HepG2 (cell line): Measurements from ENCODE around the gene MRPL51. TPM values are rescaled to one million over a fixed set of nuclear protein-coding genes. Genes with fewer than 3 reads are reported as not detected.

Experiments used
- CC2D1A ChIP-seq: sonication (generic); formaldehyde crosslinking; IDR thresholded peaks from 2 replicates; pipeline ENCODE4 v1.8.1; 2023; ENCODE audit warnings: mild to moderate bottlenecking, missing genetic modification reagents
- ELF1 ChIP-seq: sonication (generic); formaldehyde crosslinking; IDR thresholded peaks from 2 replicates; pipeline ENCODE4 v1.4.0; 2020; ENCODE audit warnings: missing genetic modification reagents
- MED1 ChIP-seq: sonication (generic); formaldehyde crosslinking; IDR thresholded peaks from 2 replicates; pipeline ENCODE4 v1.4.0; 2020; ENCODE audit warnings: missing genetic modification reagents
- NFRKB ChIP-seq: fragments of 450-650 bp; IDR thresholded peaks from 2 replicates; pipeline ENCODE4 v1.6.1; 2017
- POLR2AphosphoS5 ChIP-seq: IDR thresholded peaks from 2 replicates; pipeline ENCODE4 v1.6.1; 2012; ENCODE audit warnings: low read depth, low read length
- SIN3A ChIP-seq: IDR thresholded peaks from 2 replicates; pipeline ENCODE4 v1.6.1; 2011; ENCODE audit warnings: low read depth, mild to moderate bottlenecking, control low read depth, low read length, borderline replicate concordance
- SOX6 ChIP-seq, 2 experiments: fragments of 450-650 bp in 1 of 2; sonication (generic) in 1 of 2; formaldehyde crosslinking in 1 of 2; IDR thresholded peaks; 2 replicates each; pipeline versions ENCODE4 v1.4.0 to v1.6.1; 2017 to 2020; ENCODE audit warnings: antibody characterized with exemption in 1 of 2, mild to moderate bottlenecking in 1 of 2, missing genetic modification reagents in 1 of 2
- SP5 ChIP-seq: IDR thresholded peaks from 2 replicates; pipeline ENCODE4 v1.6.1; 2016; ENCODE audit warnings: low read depth, borderline replicate concordance
- U2AF1 ChIP-seq: fragments of 200-400 bp; formaldehyde crosslinking; optimal IDR thresholded peaks from 2 replicates; pipeline ENCODE3; 2017; ENCODE audit warnings: mild to moderate bottlenecking, low read depth, low read length
- YEATS4 ChIP-seq: sonication (generic); formaldehyde crosslinking; IDR thresholded peaks from 2 replicates; pipeline ENCODE4 v1.4.0; 2020; ENCODE audit warnings: missing genetic modification reagents, borderline replicate concordance
- ZBTB38 ChIP-seq: sonication (generic); formaldehyde crosslinking; IDR thresholded peaks from 2 replicates; pipeline ENCODE4 v1.5.1; 2020; ENCODE audit warnings: mild to moderate bottlenecking, missing genetic modification reagents
- ZMYM3 ChIP-seq: sonication (generic); formaldehyde crosslinking; IDR thresholded peaks from 2 replicates; pipeline ENCODE4 v1.5.1; 2020; ENCODE audit warnings: mild to moderate bottlenecking, missing genetic modification reagents
- ZNF431 ChIP-seq: sonication (generic); formaldehyde crosslinking; IDR thresholded peaks from 2 replicates; pipeline ENCODE4 v1.9.0; 2022; ENCODE audit warnings: missing genetic modification reagents, low read depth, mild to moderate bottlenecking, borderline replicate concordance
- ZNF441 ChIP-seq: sonication (generic); formaldehyde crosslinking; IDR thresholded peaks from 2 replicates; pipeline ENCODE4 v1.7.0; 2021; ENCODE audit warnings: missing genetic modification reagents, borderline replicate concordance
- ZNF556 ChIP-seq: sonication (generic); formaldehyde crosslinking; IDR thresholded peaks from 2 replicates; pipeline ENCODE4 v1.4.0; 2020; ENCODE audit warnings: mild to moderate bottlenecking, missing genetic modification reagents, borderline replicate concordance
- ZNF567 ChIP-seq: sonication (generic); formaldehyde crosslinking; IDR thresholded peaks from 2 replicates; pipeline ENCODE4 v1.8.1; 2023; ENCODE audit warnings: mild to moderate bottlenecking, missing genetic modification reagents, borderline replicate concordance
- ZNF577 ChIP-seq: sonication (generic); formaldehyde crosslinking; IDR thresholded peaks from 2 replicates; pipeline ENCODE4 v1.4.0; 2020; ENCODE audit warnings: mild to moderate bottlenecking, low read depth, missing genetic modification reagents, borderline replicate concordance
- polyA plus RNA-seq, 8 experiments: library from polyadenylated mRNA; depleted of rRNA in 3 of 8; stranded (reverse) in 7 of 8; unstranded in 1 of 8; fragments of >200 nt; fragmentation: Illumina TruSeq in 4 of 8; extraction: Trizol in 4 of 8; gene quantifications; 2 replicates each; pipeline versions ENCODE4 v1.2.1 to v1.2.3, GENCODE V29; 2011 to 2016; ENCODE audit warnings: low read depth in 4 of 8, missing spikeins in 1 of 8, mixed read lengths in 1 of 8; ENCODE audit not compliant: insufficient read depth in 1 of 8
- total RNA-seq, 5 experiments: library from RNA; depleted of rRNA; stranded (reverse); fragments of >200 nt; fragmentation: Illumina TruSeq; extraction: Trizol; gene quantifications; 2 replicates each; pipeline ENCODE4 v1.2.3, GENCODE V29; 2016; ENCODE audit warnings: low read depth in 1 of 5
- TF ChIP-seq, protein P1 (sequence below): sonication (generic); formaldehyde crosslinking; IDR thresholded peaks from 2 replicates; pipeline ENCODE4 v1.5.0; 2020; ENCODE audit warnings: missing genetic modification reagents, mild to moderate bottlenecking, borderline replicate concordance
- TF ChIP-seq, protein P2 (sequence below): sonication (generic); formaldehyde crosslinking; IDR thresholded peaks from 2 replicates; pipeline ENCODE4 v1.8.1; 2022; ENCODE audit warnings: low read depth, mild to moderate bottlenecking, missing genetic modification reagents
- TF ChIP-seq, protein P3 (sequence below): sonication (generic); formaldehyde crosslinking; IDR thresholded peaks from 2 replicates; pipeline ENCODE4 v1.5.1; 2020; ENCODE audit warnings: missing genetic modification reagents, mild to moderate bottlenecking, borderline replicate concordance
- TF ChIP-seq, protein P4 (sequence below): conservative IDR thresholded peaks from 2 replicates; pipeline ENCODE4 v1.6.1; 2018; ENCODE audit warnings: missing genetic modification reagents
- TF ChIP-seq, protein P5 (sequence below): sonication (generic); formaldehyde crosslinking; IDR thresholded peaks from 2 replicates; pipeline ENCODE4 v1.4.0; 2020; ENCODE audit warnings: mild to moderate bottlenecking, missing genetic modification reagents

The MRPL51 gene
- total and polyA plus RNA-seq, 2 of the 13 experiments (the other 11 are each of a cell fraction or from before 2014, with no cell fraction given): 64.8 to 278 TPM

DNA sequence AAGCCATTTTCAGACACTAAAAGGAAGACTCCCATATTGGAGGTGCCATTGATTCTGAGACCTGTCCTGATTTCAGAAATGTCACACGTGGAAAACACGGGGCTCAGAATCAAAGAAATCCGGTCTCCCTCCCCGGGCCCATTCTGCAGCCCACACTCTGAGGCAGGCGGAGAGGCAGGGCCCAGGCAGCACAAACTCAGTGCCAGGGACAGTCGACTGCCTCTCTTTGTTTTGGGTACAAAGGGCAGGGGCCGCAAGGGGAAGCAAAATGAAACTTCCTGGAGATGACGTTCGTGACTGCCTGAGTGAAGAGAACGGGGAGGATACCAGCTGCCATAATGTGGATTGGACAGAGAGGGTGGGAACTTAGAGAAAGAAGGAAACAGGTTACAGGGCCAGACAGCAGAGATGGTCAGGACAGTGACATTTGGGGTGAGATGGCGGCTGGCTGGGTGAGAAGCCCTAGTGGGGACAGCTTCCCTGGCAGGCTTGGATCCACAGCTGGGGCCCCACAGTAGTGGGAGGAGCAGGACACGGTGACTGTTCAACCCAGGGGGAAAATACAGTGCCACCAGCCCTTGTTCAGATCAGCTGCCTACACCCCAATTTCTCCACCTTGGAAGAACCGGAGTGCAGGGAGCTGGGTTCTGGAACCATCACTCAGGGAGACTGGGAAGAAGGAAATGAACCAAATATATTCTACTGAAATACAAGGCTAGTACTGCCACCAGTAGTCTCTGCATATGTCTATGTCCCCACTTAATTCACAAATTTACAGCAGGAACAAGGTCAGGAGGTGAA is 49.3 kb upstream of the MRPL51 start (continued):
- TF ChIP-seq, protein P1, sequence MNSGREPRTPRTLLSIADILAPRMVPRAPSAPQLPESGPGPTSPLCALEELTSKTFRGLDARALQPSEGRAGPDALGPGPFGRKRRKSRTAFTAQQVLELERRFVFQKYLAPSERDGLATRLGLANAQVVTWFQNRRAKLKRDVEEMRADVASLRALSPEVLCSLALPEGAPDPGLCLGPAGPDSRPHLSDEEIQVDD (CRISPR knock-in tag): no peak
- TF ChIP-seq U2AF1 (peak; percentile 96), MED1 (peak; percentile 92), ZNF431 (CRISPR knock-in tag) (0 out of 2 replicates have a peak, but pooled peaks have one; percentile 38), POLR2AphosphoS5 (peak; percentile 76), SP5 (CRISPR knock-in tag) (no peak; the same call in 1 of the 2 replicates), YEATS4 (CRISPR knock-in tag) (peak; percentile 88; the same call in 1 of the 2 replicates), ZBTB38 (CRISPR knock-in tag) (no peak), SIN3A (0 out of 2 replicates have a peak, but pooled peaks have one; percentile 58), ZNF441 (no peak), ZMYM3 (peak; percentile 96), SOX6 (IDR thresholded peaks at IDR 0.05) (no peak), SOX6 (CRISPR knock-in tag; IDR thresholded peaks at IDR 0.05) (peak; percentile 95), ELF1 (CRISPR knock-in tag) (peak; percentile 77), ZNF567 (CRISPR knock-in tag) (no peak), CC2D1A (CRISPR knock-in tag) (no peak), ZNF556 (CRISPR knock-in tag) (no peak; the same call in 1 of the 2 replicates), ZNF577 (CRISPR knock-in tag) (no peak), NFRKB (no peak)
- TF ChIP-seq, protein P2, sequence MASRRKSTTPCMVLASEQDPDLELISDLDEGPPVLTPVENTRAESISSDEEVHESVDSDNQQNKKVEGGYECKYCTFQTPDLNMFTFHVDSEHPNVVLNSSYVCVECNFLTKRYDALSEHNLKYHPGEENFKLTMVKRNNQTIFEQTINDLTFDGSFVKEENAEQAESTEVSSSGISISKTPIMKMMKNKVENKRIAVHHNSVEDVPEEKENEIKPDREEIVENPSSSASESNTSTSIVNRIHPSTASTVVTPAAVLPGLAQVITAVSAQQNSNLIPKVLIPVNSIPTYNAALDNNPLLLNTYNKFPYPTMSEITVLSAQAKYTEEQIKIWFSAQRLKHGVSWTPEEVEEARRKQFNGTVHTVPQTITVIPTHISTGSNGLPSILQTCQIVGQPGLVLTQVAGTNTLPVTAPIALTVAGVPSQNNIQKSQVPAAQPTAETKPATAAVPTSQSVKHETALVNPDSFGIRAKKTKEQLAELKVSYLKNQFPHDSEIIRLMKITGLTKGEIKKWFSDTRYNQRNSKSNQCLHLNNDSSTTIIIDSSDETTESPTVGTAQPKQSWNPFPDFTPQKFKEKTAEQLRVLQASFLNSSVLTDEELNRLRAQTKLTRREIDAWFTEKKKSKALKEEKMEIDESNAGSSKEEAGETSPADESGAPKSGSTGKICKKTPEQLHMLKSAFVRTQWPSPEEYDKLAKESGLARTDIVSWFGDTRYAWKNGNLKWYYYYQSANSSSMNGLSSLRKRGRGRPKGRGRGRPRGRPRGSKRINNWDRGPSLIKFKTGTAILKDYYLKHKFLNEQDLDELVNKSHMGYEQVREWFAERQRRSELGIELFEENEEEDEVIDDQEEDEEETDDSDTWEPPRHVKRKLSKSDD: no peak
- TF ChIP-seq, protein P3, sequence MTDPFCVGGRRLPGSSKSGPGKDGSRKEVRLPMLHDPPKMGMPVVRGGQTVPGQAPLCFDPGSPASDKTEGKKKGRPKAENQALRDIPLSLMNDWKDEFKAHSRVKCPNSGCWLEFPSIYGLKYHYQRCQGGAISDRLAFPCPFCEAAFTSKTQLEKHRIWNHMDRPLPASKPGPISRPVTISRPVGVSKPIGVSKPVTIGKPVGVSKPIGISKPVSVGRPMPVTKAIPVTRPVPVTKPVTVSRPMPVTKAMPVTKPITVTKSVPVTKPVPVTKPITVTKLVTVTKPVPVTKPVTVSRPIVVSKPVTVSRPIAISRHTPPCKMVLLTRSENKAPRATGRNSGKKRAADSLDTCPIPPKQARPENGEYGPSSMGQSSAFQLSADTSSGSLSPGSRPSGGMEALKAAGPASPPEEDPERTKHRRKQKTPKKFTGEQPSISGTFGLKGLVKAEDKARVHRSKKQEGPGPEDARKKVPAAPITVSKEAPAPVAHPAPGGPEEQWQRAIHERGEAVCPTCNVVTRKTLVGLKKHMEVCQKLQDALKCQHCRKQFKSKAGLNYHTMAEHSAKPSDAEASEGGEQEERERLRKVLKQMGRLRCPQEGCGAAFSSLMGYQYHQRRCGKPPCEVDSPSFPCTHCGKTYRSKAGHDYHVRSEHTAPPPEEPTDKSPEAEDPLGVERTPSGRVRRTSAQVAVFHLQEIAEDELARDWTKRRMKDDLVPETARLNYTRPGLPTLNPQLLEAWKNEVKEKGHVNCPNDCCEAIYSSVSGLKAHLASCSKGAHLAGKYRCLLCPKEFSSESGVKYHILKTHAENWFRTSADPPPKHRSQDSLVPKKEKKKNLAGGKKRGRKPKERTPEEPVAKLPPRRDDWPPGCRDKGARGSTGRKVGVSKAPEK (CRISPR knock-in tag): no peak
- TF ChIP-seq, protein P4, sequence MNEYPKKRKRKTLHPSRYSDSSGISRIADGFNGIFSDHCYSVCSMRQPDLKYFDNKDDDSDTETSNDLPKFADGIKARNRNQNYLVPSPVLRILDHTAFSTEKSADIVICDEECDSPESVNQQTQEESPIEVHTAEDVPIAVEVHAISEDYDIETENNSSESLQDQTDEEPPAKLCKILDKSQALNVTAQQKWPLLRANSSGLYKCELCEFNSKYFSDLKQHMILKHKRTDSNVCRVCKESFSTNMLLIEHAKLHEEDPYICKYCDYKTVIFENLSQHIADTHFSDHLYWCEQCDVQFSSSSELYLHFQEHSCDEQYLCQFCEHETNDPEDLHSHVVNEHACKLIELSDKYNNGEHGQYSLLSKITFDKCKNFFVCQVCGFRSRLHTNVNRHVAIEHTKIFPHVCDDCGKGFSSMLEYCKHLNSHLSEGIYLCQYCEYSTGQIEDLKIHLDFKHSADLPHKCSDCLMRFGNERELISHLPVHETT: 0 out of 2 replicates have a peak, but pooled peaks have one; percentile 49
- TF ChIP-seq, protein P5, sequence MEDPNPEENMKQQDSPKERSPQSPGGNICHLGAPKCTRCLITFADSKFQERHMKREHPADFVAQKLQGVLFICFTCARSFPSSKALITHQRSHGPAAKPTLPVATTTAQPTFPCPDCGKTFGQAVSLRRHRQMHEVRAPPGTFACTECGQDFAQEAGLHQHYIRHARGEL (CRISPR knock-in tag): no peak
